HG02798 (cell line): ENCODE measurements around the gene LRP1B.

Source experiments
- ATAC-seq: cut with Tn5 transposase; IDR thresholded peaks from one replicate; pipeline ENCODE4 v1.9.1; 2021; ENCODE audit warnings: mild to moderate bottlenecking; ENCODE audit not compliant: unreplicated experiment, poor library complexity

The LRP1B gene

GRCh38 chr2:141709756-141710155 lies 421.1 kb downstream of the LRP1B start:
- ATAC-seq: no peak

- ATAC-seq: no peak
Observed at GRCh38 chr2:141707486-141707885, 423.3 kb downstream of the LRP1B start.

GRCh38 chr2:141704541-141704940 lies 426.3 kb downstream of the LRP1B start:
- no peak for ATAC-seq

- ATAC-seq: no peak
Observed at GRCh38 chr2:141703501-141703900, 427.3 kb downstream of the LRP1B start.

- ATAC-seq: no peak
Observed at GRCh38 chr2:141701618-141702017, 429.2 kb downstream of the LRP1B start.

GRCh38 chr2:141699573-141699972 lies 431.2 kb downstream of the LRP1B start:
- no peak for ATAC-seq

- no peak for ATAC-seq
Observed at GRCh38 chr2:141698500-141698899, 432.3 kb downstream of the LRP1B start.

- no peak for ATAC-seq
Observed at GRCh38 chr2:141697035-141697434, 433.8 kb downstream of the LRP1B start.

- ATAC-seq: no peak
Observed at GRCh38 chr2:141694180-141694579, 436.6 kb downstream of the LRP1B start.

- no peak for ATAC-seq
Observed at GRCh38 chr2:141692829-141693228, 438.0 kb downstream of the LRP1B start.

- no peak for ATAC-seq
Observed at GRCh38 chr2:141676139-141676538, 454.7 kb downstream of the LRP1B start.

GRCh38 chr2:141666191-141666590 lies 464.6 kb downstream of the LRP1B start:
- no peak for ATAC-seq

GRCh38 chr2:141660232-141660631 lies 470.6 kb downstream of the LRP1B start:
- no peak for ATAC-seq

GRCh38 chr2:141654311-141654710 lies 476.5 kb downstream of the LRP1B start:
- ATAC-seq: no peak

- ATAC-seq: no peak
Observed at GRCh38 chr2:141653184-141653583, 477.6 kb downstream of the LRP1B start.

GRCh38 chr2:141652308-141652707 lies 478.5 kb downstream of the LRP1B start:
- ATAC-seq: no peak

GRCh38 chr2:141647353-141647752 lies 483.5 kb downstream of the LRP1B start:
- ATAC-seq: no peak

GRCh38 chr2:141641462-141641861 lies 489.4 kb downstream of the LRP1B start:
- no peak for ATAC-seq

GRCh38 chr2:141639809-141640208 lies 491.0 kb downstream of the LRP1B start:
- ATAC-seq: no peak

GRCh38 chr2:141633132-141633531 lies 497.7 kb downstream of the LRP1B start:
- ATAC-seq: no peak

- no peak for ATAC-seq
Observed at GRCh38 chr2:141630407-141630930, 500.3 kb downstream of the LRP1B start.

GRCh38 chr2:141620372-141620771 lies 510.4 kb downstream of the LRP1B start:
- no peak for ATAC-seq

- ATAC-seq: no peak
Observed at GRCh38 chr2:141618457-141618856, 512.4 kb downstream of the LRP1B start.
